GM21576 (cell line): ENCODE data around the gene MFAP3L.

Experiments
- ATAC-seq: cut with Tn5 transposase; IDR thresholded peaks from one replicate; pipeline ENCODE4 v1.9.1; 2021; ENCODE audit warnings: mild to moderate bottlenecking, moderate library complexity; ENCODE audit not compliant: unreplicated experiment

MFAP3L gene

GRCh38 chr4:169996379-169997240 lies 29.6 kb downstream of the MFAP3L start:
- ATAC-seq: no peak

GRCh38 chr4:169993531-169993930 lies 32.7 kb downstream of the MFAP3L start:
- no peak for ATAC-seq

GRCh38 chr4:169988252-169988651 lies 37.9 kb downstream of the MFAP3L start:
- ATAC-seq: no peak

- no peak for ATAC-seq
Measured at GRCh38 chr4:169987327-169988228, 38.6 kb downstream of the MFAP3L start.

GRCh38 chr4:169986369-169986768 lies 39.8 kb downstream of the MFAP3L start:
- ATAC-seq: no peak

GRCh38 chr4:169985881-169986280 lies 40.3 kb downstream of the MFAP3L start:
- no peak for ATAC-seq

GRCh38 chr4:169984745-169985144 lies 41.5 kb downstream of the MFAP3L start:
- ATAC-seq: no peak

GRCh38 chr4:169984173-169984572 lies 42.0 kb downstream of the MFAP3L start:
- ATAC-seq: no peak

- ATAC-seq: no peak
Measured at GRCh38 chr4:169976951-169977350, 49.2 kb downstream of the MFAP3L start.

GRCh38 chr4:169975838-169976796 lies 50.1 kb downstream of the MFAP3L start:
- no peak for ATAC-seq

GRCh38 chr4:169975131-169975837 lies 50.9 kb downstream of the MFAP3L start:
- ATAC-seq: no peak

GRCh38 chr4:169971456-169972015 lies 54.7 kb downstream of the MFAP3L start:
- ATAC-seq: no peak

- no peak for ATAC-seq
Measured at GRCh38 chr4:169968999-169969398, 57.2 kb downstream of the MFAP3L start.

- no peak for ATAC-seq
Measured at GRCh38 chr4:169963998-169964397, 62.2 kb downstream of the MFAP3L start.

GRCh38 chr4:169959254-169959653 lies 66.9 kb downstream of the MFAP3L start:
- ATAC-seq: no peak

- no peak for ATAC-seq
Measured at GRCh38 chr4:169958629-169959028, 67.6 kb downstream of the MFAP3L start.

GRCh38 chr4:169957785-169958184 lies 68.4 kb downstream of the MFAP3L start:
- ATAC-seq: no peak

- ATAC-seq: no peak
Measured at GRCh38 chr4:169956091-169956843, 69.9 kb downstream of the MFAP3L start.

- no peak for ATAC-seq
Measured at GRCh38 chr4:169955521-169955920, 70.7 kb downstream of the MFAP3L start.
